Rectal smooth muscle tissue (tissue), 1 donor: ENCODE measurements around the gene HOXB4.

Experiments
- H3K27ac ChIP-seq: one replicate; pipeline ENCODE4 v1.7.0; 2013; ENCODE audit warnings: low read depth, low read length, inconsistent platforms
- H3K27me3 ChIP-seq: one replicate; pipeline ENCODE4 v1.7.0; 2013; ENCODE audit warnings: low read length; ENCODE audit not compliant: control insufficient read depth, insufficient read depth
- H3K36me3 ChIP-seq: one replicate; pipeline ENCODE4 v1.7.0; 2013; ENCODE audit warnings: low read length; ENCODE audit not compliant: control insufficient read depth, insufficient read depth
- H3K4me1 ChIP-seq: one replicate; pipeline ENCODE4 v1.7.0; 2013; ENCODE audit warnings: low read length; ENCODE audit not compliant: control insufficient read depth, insufficient read depth
- H3K4me3 ChIP-seq: one replicate; pipeline ENCODE4 v1.7.0; 2013; ENCODE audit warnings: low read length
- H3K9ac ChIP-seq: one replicate; pipeline ENCODE4 v1.7.0; 2013; ENCODE audit warnings: low read length

The HOXB4 gene

DNA sequence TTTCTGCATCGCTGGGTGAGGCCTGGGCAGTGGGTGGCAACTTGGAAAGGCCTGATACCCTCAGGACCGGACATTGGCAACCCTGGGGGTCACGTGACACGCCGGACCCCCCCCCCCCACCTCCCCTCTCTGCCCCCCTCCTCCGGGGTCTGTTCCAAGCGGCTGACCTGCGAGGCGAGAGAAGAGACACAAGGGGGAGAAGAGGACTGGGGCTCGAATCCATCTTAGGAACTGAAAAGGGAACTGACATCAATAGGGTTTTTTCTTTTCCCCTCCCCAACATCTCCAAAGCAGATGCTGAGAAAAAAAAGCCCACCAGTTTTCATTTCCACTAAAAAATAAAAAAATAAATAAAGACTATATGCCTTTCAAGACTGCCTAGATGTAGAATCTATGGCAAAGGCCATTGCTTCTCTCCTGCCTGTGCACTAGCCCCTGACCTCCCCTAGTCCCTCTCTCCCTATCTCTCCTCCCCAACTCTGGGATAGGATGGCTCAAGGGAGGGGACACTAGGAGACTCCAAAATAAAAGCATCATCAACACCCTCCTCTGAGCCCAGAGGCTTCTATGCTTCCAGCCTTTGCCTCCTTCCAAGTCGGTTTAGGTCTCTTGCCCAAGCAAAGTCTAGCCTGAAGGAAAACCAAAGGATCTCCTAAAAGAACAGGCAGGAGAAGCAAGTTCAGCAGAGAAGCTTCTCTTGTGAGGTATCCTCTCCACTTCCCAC, 25.5 kb downstream of the HOXB4 start:
- H3K4me3 ChIP-seq: peak overlapping the region; percentile 37
- H3K27me3 ChIP-seq: no peaks in the 10 kb centered on the region
- no peak overlapping the region for H3K9ac ChIP-seq
- peaks cover 59% of the 10 kb centered on the region for H3K4me1 ChIP-seq
- no peaks in the 10 kb centered on the region for H3K36me3 ChIP-seq
- peak overlapping the region; percentile 98 for H3K27ac ChIP-seq

DNA sequence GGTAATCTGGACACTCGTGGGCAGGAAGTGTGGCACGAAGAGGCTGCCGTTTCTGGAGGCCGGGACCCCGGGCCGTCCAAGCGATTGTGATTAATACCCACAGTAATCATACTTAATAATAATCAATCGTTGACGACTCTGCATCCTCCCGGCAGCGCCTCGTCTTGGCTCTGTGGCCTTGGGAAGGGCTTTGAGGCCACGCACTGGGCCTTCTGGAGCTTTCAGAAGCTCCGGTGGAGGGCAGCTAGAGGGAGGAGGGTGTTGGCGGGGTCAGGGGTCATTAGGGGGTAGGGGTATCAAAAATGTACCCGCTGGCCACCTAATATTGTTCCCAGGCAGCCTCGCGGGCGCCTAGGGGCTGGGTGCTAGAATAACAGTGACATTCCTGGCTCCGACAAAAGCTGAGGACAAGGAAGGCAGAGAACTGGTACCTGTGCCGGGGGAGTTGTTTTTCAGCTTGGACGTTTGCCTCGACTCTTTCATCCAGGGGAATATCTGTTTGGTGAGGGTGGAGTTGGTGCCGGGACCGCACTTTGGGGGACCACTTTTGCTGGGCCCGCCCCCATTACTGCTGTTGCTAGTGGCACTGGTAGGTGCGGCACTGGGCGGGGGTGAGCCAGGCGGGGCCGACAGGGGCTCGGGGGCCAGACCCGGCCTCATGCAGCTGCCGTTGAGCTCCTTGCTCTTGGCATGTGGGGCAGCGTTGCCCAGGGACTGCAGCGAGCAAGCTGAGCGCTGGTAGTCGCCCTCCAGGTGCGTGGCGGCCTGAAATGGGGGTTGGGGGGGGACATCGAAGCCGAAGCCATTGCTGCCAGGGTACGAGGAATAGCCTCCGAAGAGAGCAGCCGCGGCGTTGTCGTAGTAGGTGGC, 26.3 kb downstream of the HOXB4 start:
- no peak overlapping the region for H3K4me3 ChIP-seq
- H3K27ac ChIP-seq: peak overlapping the region; percentile 98
- no peak overlapping the region for H3K9ac ChIP-seq
- peaks cover 58% of the 10 kb centered on the region for H3K4me1 ChIP-seq
- no peaks in the 10 kb centered on the region for H3K36me3 ChIP-seq
- no peaks in the 10 kb centered on the region for H3K27me3 ChIP-seq

DNA sequence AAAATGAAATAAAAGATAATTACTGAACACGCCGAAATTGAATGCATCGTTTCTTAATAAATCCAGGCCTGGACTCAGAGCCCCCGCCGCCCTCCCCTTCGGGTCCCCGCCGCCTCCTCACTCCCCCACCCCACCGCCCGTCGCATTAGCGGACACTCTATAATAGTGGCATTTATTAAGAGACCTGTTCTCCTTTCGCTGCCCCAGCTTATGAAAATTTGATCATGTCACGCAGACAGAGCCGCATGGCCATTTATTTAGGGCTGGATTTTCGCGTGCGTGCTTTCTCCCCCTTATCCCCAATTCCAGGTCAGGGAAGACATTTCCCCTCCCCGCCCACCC, 27.0 kb downstream of the HOXB4 start:
- Histone ChIP-seq H3K4me3 (no peak overlapping the region), H3K9ac (no peak overlapping the region), H3K4me1 (peaks cover 59% of the 10 kb centered on the region), H3K36me3 (no peaks in the 10 kb centered on the region), H3K27me3 (no peaks in the 10 kb centered on the region), H3K27ac (peak overlapping the region; percentile 98)

DNA sequence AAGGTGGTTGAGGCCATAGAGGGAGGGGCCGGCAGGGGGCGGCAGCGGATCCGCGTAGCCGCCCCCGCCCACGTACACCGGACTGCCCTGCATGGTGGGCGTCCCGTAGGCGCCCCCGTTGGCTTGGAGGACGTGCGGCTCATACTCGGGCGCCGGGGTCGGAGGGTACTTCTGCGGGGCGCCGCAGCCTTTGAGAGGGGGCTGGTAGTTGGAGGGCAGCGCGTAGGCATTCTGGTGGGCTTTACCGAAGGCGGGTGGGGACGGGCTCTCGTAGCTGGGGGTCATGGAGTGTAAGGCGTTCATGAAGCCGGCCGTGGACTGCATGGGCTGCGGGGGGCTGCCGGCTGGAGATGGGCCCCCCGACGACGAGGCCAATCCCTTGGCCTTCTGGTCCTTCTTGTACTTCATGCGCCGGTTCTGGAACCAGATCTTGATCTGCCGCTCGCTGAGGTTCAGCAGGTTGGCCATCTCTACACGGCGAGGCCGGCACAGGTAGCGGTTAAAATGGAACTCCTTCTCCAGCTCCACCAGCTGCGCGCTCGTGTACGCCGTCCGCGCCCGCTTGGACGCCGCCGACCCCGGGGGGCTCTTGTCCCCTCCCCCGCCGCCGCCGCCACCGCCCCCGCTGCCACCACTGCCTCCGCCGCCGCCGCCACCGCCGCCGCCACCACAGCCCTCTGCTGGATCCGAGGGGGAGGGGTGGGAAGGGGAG, 27.5 kb downstream of the HOXB4 start:
- Histone ChIP-seq H3K27me3 (no peaks in the 10 kb centered on the region), H3K4me1 (peaks cover 59% of the 10 kb centered on the region), H3K36me3 (no peaks in the 10 kb centered on the region), H3K27ac (peak overlapping the region; percentile 98), H3K4me3 (no peak overlapping the region), H3K9ac (no peak overlapping the region)

DNA sequence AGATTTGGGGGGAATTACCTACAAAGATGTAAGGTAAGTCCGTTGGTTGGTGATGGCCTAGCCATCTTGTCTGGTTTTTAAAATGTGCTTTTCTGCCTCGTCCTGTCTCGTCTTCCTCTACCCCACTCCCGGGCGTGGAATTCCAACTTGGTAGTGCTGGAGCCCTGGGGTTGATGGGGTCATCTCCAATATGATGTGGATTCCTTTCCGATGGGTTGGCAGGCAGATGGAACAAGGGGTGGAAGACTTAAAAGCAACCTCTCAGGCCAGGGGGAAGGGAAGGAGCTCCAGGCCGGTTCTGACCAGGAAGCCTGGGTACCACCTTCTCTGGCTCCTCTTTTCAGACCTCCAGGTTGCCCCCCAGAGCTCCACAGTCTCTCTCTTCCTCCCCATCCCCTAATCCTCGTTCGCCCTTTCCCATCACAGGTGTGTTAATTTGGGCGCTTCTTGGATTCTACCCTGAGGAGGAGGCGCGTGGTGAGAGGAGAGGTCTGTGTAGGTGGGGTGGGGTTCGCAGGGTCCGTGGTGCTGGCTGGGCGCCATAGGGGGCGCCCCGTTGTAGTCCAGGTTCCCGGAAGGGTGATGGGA, 28.1 kb downstream of the HOXB4 start:
- H3K4me1 ChIP-seq: peaks cover 66% of the 10 kb centered on the region
- H3K27ac ChIP-seq: peak overlapping the region; percentile 98
- peak overlapping the region; percentile 6 for H3K4me3 ChIP-seq
- H3K36me3 ChIP-seq: no peaks in the 10 kb centered on the region
- no peak overlapping the region for H3K9ac ChIP-seq
- no peaks in the 10 kb centered on the region for H3K27me3 ChIP-seq

DNA sequence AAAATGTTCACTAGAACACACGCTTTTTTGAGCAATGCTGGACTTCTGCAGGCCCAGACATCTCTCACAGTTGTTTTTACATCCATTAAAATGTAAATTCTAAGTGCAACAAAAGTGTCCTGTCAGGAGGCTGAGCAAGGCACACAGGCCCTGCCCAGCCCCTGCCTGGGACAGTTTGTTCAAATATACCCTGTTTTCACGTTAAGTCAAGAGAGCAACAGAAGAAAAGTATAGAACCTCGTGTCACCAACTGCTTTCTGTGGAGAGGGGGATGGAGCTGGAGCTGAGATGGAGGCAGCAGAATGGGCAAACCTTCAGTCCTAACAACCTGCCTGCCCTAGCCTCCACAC, 28.9 kb downstream of the HOXB4 start:
- Histone ChIP-seq H3K27ac (peak overlapping the region; percentile 98), H3K9ac (no peak overlapping the region)

DNA sequence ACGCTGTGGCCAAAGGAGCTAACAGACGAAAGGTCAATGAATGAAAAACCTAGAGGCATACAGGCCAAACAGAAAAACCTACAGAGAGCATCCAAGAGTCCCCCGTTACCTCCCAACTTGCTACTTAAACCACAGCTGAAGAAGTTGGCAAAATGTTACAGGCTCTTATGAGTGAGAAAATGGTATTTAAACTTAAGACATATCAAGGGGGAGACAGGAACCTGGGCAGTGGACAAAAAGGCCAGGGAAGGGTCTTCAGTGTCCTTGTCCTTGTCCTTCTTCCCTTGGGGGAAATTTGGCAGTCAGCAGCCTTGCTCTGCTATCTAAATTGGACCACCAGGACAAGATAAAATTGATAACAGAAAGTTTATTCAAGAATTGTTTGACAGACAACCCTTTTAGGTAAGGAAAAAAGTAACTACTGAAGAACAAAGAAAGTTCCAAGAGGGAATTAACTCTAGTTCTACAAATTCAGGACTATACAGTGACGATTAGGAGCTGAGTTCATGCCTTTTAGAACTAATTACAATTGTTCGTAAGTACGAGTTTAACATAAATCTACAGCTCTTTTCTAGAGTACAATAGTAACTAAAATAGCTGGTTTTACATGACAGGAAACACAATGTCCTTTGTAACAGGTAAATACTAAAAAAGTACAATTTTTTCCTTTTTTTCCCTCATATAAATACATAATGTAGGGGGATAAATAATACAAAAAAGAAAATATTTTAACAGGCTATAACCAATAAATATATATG, 29.4 kb downstream of the HOXB4 start:
- no peaks in the 10 kb centered on the region for H3K27me3 ChIP-seq
- no peaks in the 10 kb centered on the region for H3K36me3 ChIP-seq
- H3K9ac ChIP-seq: no peak overlapping the region
- H3K27ac ChIP-seq: peak overlapping the region; percentile 98
- H3K4me3 ChIP-seq: no peak overlapping the region
- peaks cover 64% of the 10 kb centered on the region for H3K4me1 ChIP-seq

More for the DNA sequence above, 28.9 kb downstream of the HOXB4 start:
- H3K4me3 ChIP-seq: no peak overlapping the region
- H3K27me3 ChIP-seq: no peaks in the 10 kb centered on the region
- no peaks in the 10 kb centered on the region for H3K36me3 ChIP-seq
- H3K4me1 ChIP-seq: peaks cover 67% of the 10 kb centered on the region

DNA sequence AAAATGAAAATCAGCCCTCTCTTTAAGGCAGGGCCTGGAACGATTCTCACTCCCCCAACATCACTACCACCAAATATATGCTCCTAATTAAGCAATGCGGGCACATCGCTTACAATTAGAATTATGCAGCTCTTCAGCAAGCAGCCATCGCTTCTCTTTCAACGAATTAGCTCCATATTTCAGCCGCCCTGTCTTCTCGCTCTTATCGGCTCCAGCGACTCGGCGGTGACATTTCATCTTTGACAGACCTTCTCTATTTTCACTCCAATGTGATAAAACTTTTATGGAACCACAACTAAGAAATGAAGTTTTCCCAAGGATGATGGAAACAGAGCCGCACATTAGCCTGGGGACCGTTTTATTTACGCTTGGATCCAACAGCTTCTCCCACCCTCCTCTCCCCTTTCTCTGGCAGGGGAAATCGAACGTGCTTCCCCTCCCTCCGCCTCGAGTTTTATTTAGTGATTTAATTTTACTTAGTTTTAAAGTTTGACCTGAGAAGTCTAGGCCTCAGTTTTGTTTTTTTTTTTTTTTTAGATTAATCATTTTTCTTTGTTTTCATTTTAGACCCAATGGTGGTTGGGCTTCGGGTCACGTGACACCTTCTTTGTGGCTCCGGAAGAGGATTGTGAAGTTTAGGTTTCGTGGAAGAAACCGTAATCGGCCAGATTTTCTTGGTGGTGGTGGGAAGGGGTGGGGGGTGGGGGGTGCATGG, 30.2 kb downstream of the HOXB4 start:
- H3K4me1 ChIP-seq: peaks cover 59% of the 10 kb centered on the region
- H3K4me3 ChIP-seq: peak overlapping the region; percentile 62
- H3K27ac ChIP-seq: peak overlapping the region; percentile 98
- H3K36me3 ChIP-seq: no peaks in the 10 kb centered on the region
- H3K27me3 ChIP-seq: no peaks in the 10 kb centered on the region
- H3K9ac ChIP-seq: no peak overlapping the region

DNA sequence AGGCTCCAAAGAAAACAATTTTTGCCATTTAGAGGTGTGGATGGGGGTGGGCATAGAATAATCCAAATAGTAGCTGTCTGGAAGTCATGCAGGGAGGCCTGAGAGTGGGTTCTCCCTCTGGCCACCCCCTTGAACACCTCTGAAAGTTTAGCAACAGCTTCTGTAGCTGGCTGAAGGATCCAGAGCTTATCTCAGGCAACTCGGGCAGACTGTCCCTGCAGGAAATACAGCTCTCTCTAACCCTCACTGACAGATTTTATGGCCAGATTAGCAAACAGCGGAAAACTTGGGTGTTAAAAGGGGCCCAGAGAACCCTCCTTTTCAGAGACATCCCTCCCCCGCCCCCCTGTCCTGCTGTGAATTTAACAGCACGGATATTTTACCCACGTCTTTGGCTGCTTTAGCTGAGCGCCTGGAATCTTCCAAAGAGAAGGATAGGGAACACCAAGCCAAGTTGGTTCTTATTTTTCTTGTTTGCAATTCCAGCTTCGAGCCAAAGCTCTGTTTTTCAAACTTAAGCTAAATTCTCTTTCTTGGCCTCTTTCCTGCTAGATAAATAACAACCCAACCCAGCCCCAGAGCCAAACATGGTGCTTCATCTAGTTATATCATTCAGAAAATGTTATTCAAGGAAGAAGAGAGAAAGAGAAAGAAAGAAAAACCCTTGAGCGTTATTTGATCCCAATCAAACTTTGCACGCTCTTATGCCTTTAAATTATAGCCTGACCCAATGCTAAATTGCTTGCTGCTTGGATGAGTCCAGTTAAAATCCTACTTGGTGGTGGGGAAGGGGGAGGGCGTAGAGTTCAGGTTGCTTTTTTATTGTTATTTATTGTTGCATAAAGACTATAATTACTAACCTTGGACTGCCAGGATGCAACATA, 31.0 kb downstream of the HOXB4 start:
- H3K4me1 ChIP-seq: peaks cover 54% of the 10 kb centered on the region
- H3K36me3 ChIP-seq: no peaks in the 10 kb centered on the region
- H3K9ac ChIP-seq: peak overlapping the region; percentile 46
- H3K27me3 ChIP-seq: no peaks in the 10 kb centered on the region
- H3K27ac ChIP-seq: peak overlapping the region; percentile 98
- H3K4me3 ChIP-seq: peak overlapping the region; percentile 62

DNA sequence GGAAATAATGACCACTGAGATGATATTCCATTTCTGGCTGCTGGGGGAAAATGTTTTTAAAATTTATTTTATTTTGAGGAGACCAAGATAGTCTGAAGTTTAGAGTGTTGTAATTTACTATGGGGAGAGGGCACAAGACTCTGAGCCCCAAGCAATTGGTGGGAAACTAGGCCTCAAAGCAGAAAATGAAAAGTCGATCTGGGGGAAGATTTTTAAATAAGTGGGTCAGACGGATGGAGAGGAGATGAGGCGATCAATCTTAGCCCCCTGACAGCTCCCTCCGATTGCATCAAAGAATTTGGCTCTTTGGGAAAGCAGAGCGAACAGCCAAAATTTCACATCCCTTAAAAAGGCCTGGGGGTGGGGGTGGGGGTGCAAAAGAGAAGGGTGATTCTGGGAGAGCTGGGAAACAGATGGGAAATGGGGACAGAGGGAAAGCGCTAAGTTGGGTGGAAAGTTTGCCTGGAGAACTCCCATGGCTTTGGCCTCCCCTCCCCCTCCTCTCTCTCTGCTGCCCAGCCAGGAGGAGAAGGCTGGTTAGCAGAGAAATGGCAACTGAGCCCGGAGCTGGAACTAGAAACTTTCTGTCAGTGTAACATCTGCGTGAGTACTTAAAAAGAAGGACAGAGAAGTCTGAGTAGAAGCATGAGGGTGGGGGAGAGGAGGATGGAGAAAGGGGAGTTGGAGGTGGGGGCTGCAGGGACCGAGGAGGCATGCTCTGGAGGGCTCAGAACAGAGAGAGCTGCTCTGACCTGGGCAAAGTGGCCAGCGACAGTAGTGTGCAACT, 31.8 kb downstream of the HOXB4 start:
- peak overlapping the region; percentile 62 for H3K4me3 ChIP-seq
- peak overlapping the region; percentile 98 for H3K27ac ChIP-seq

More for the DNA sequence above, 31.8 kb downstream of the HOXB4 start:
- Histone ChIP-seq H3K36me3 (no peaks in the 10 kb centered on the region), H3K9ac (peak overlapping the region; percentile 46), H3K27me3 (no peaks in the 10 kb centered on the region), H3K4me1 (peaks cover 48% of the 10 kb centered on the region)
